Liver (tissue), 9 donors: ENCODE measurements around the gene SGPP2. TPM values are rescaled to one million over a fixed set of nuclear protein-coding genes. Genes with fewer than 3 reads are reported as not detected.

Source experiments
- DNase-seq: peaks from one replicate; pipeline ENCODE4 v3.0.0-alpha.2; 2017; ENCODE audit warnings: low spot score
- H3K27ac ChIP-seq, 2 donors: one replicate each; pipeline ENCODE4 v1.7.0; 2013; ENCODE audit warnings: inconsistent platforms in 2 of 2, low read length in 2 of 2, control low read depth in 1 of 2, low read depth in 1 of 2, mild to moderate bottlenecking in 1 of 2
- H3K27me3 ChIP-seq, 4 donors: one replicate each; pipeline versions ENCODE4 v1.6.1 to v1.7.0; 2013; ENCODE audit warnings: low read length in 3 of 4, inconsistent platforms in 1 of 4, mild to moderate bottlenecking in 1 of 4, moderate library complexity in 1 of 4; ENCODE audit not compliant: control insufficient read depth in 4 of 4, insufficient read depth in 4 of 4
- H3K36me3 ChIP-seq, 4 donors: one replicate each; pipeline versions ENCODE4 v1.6.1 to v1.7.0; 2013; ENCODE audit warnings: low read length in 3 of 4, mild to moderate bottlenecking in 3 of 4, low read depth in 1 of 4, moderate library complexity in 1 of 4; ENCODE audit not compliant: control insufficient read depth in 4 of 4, insufficient read depth in 3 of 4
- H3K4me1 ChIP-seq, 4 donors: one replicate each; pipeline versions ENCODE4 v1.6.1 to v1.7.0; 2013; ENCODE audit warnings: low read length in 3 of 4, mild to moderate bottlenecking in 3 of 4, moderate library complexity in 1 of 4; ENCODE audit not compliant: control insufficient read depth in 4 of 4, insufficient read depth in 4 of 4
- H3K4me3 ChIP-seq, 3 donors: one replicate each; pipeline versions ENCODE4 v1.6.1 to v1.7.0; 2013; ENCODE audit warnings: low read length in 3 of 3, control low read depth in 1 of 3, low read depth in 1 of 3, mild to moderate bottlenecking in 1 of 3
- H3K9ac ChIP-seq, 2 donors: one replicate each; pipeline ENCODE4 v1.7.0; 2013; ENCODE audit warnings: low read length in 2 of 2, mild to moderate bottlenecking in 2 of 2, moderate library complexity in 2 of 2, control low read depth in 1 of 2, low read depth in 1 of 2
- H3K9me3 ChIP-seq, 4 donors: one replicate each; pipeline versions ENCODE4 v1.6.1 to v1.7.0; 2013; ENCODE audit warnings: low read length in 3 of 4; ENCODE audit not compliant: control insufficient read depth in 4 of 4
- CTCF ChIP-seq: fragments of 150-350 bp; IDR thresholded peaks from 2 replicates; pipeline ENCODE4 v1.5.1; 2017; ENCODE audit warnings: improper control_type of control experiment, low read depth, low read length; ENCODE audit not compliant: missing input control
- EGR1 ChIP-seq, 2 donors: IDR thresholded peaks; 2 replicates each; pipeline ENCODE4 v1.6.1; 2016 to 2018; ENCODE audit warnings: antibody characterized with exemption in 2 of 2, low read depth in 2 of 2
- FOXA1 ChIP-seq: IDR thresholded peaks from 2 replicates; pipeline ENCODE4 v1.6.1; 2016; ENCODE audit warnings: antibody characterized with exemption
- FOXA2 ChIP-seq: IDR thresholded peaks from 2 replicates; pipeline ENCODE4 v1.6.1; 2016; ENCODE audit warnings: antibody characterized with exemption
- GABPA ChIP-seq, 2 donors: IDR thresholded peaks in 1 of 2; conservative IDR thresholded peaks in 1 of 2; 2 replicates each; pipeline ENCODE4 v1.6.1; 2016; ENCODE audit warnings: antibody characterized with exemption in 2 of 2, mild to moderate bottlenecking in 1 of 2, moderate library complexity in 1 of 2
- HNF4A ChIP-seq, 2 donors: conservative IDR thresholded peaks; 2 replicates each; pipeline ENCODE4 v1.6.1; 2016; ENCODE audit warnings: antibody characterized with exemption in 2 of 2, mild to moderate bottlenecking in 2 of 2
- JUND ChIP-seq, 2 donors: IDR thresholded peaks; 2 replicates each; pipeline ENCODE4 v1.6.1; 2016; ENCODE audit warnings: antibody characterized with exemption in 2 of 2
- MAX ChIP-seq: IDR thresholded peaks from 2 replicates; pipeline ENCODE4 v1.6.1; 2016; ENCODE audit warnings: antibody characterized with exemption
- NR2F2 ChIP-seq: IDR thresholded peaks from 2 replicates; pipeline ENCODE4 v1.6.1; 2016; ENCODE audit warnings: antibody characterized with exemption
- RAD21 ChIP-seq, 2 donors: IDR thresholded peaks; 2 replicates each; pipeline ENCODE4 v1.6.1; 2016; ENCODE audit warnings: antibody characterized with exemption in 2 of 2, mild to moderate bottlenecking in 2 of 2
- REST ChIP-seq: IDR thresholded peaks from 2 replicates; pipeline ENCODE4 v1.6.1; 2016; ENCODE audit warnings: antibody characterized with exemption, mild to moderate bottlenecking
- RXRA ChIP-seq, 2 donors: IDR thresholded peaks; 2 replicates each; pipeline ENCODE4 v1.6.1; 2017 to 2018; ENCODE audit warnings: antibody characterized with exemption in 2 of 2, mild to moderate bottlenecking in 1 of 2
- SP1 ChIP-seq: IDR thresholded peaks from 2 replicates; pipeline ENCODE4 v1.6.1; 2018; ENCODE audit warnings: antibody characterized with exemption, mild to moderate bottlenecking
- TAF1 ChIP-seq: conservative IDR thresholded peaks from 2 replicates; pipeline ENCODE4 v1.6.1; 2016; ENCODE audit warnings: antibody characterized with exemption, mild to moderate bottlenecking
- YY1 ChIP-seq: IDR thresholded peaks from 2 replicates; pipeline ENCODE4 v1.6.1; 2016; ENCODE audit warnings: antibody characterized with exemption, mild to moderate bottlenecking
- ZBTB33 ChIP-seq: IDR thresholded peaks from 2 replicates; pipeline ENCODE4 v1.6.1; 2016; ENCODE audit warnings: antibody characterized with exemption
- WGBS: extraction: QIAGEN DNeasy Blood & Tissue Kit; methylation state at CpG from one replicate; pipeline ENCODE4 v1.1.7; 2013; 5-methylcytosine and 5-hydroxymethylcytosine counted together
- polyA plus RNA-seq, 2 donors: library from polyadenylated mRNA; stranded (reverse) in 1 of 2; unstranded in 1 of 2; fragments of 200-250 nt in 1 of 2; fragments of >200 nt in 1 of 2; fragmentation: Nextera tagmentation in 1 of 2; extraction: Ambion mirVana in 1 of 2; gene quantifications; one replicate each; pipeline versions ENCODE4 v1.2.1 to v1.2.3, GENCODE V29; 2013 to 2015
- total RNA-seq, 2 donors: library from RNA; depleted of rRNA; stranded (reverse); fragments of >200 nt; gene quantifications; one replicate each; pipeline ENCODE4 v1.2.3, GENCODE V29; 2014
- donor health status: healthy.
- donor health status: healthy.
- donor health status: healthy.
- donor health status: healthy.
- donor health status: healthy.

The SGPP2 gene
- total and polyA plus RNA-seq, 4 donors, result 0.16 to 0.33 (median 0.31) TPM; not detected in 1

- TF ChIP-seq NR2F2 (no peak), HNF4A (conservative IDR thresholded peaks at IDR 0.05) (no peak), RXRA (IDR thresholded peaks at IDR 0.05) (no peak), SP1 (no peak), FOXA1 (no peak), CTCF (no peak)
These were observed 56.2 kb downstream of the SGPP2 start (continued) for GRCh38 chr2:222480497-222480896.

GRCh38 chr2:222481941-222482340 lies 57.6 kb downstream of the SGPP2 start:
- H3K4me1 ChIP-seq, result no peaks in the 10 kb centered on the region
- H3K36me3 ChIP-seq, result no peaks in the 10 kb centered on the region
- H3K9me3 ChIP-seq, result no peaks in the 10 kb centered on the region
- no peak for TF ChIP-seq YY1
- TF ChIP-seq TAF1, result no peak
- no peak for TF ChIP-seq NR2F2
- TF ChIP-seq ZBTB33, result no peak
- no peak for TF ChIP-seq REST
- no peak for TF ChIP-seq HNF4A (conservative IDR thresholded peaks at IDR 0.05)
- no peak for TF ChIP-seq RXRA (IDR thresholded peaks at IDR 0.05)
- TF ChIP-seq JUND (IDR thresholded peaks at IDR 0.05), result no peak
- TF ChIP-seq MAX, result no peak
- TF ChIP-seq FOXA2, result no peak
- TF ChIP-seq RAD21 (IDR thresholded peaks at IDR 0.05), result no peak
- TF ChIP-seq SP1, result no peak
- H3K27ac ChIP-seq, result no peak overlapping the region
- H3K4me3 ChIP-seq, result no peak overlapping the region
- H3K9ac ChIP-seq, result no peak overlapping the region
- DNase-seq, result no peak
- H3K27me3 ChIP-seq, result peaks cover 0 to 2% (median 0%) of the 10 kb centered on the region in 4 donors

GRCh38 chr2:222483513-222484039 lies 59.2 kb downstream of the SGPP2 start:
- Histone ChIP-seq H3K36me3 (no peaks in the 10 kb centered on the region), H3K27ac (no peak overlapping the region), H3K9ac (no peak overlapping the region), H3K4me3 (no peak overlapping the region), H3K4me1 (no peaks in the 10 kb centered on the region), H3K9me3 (no peaks in the 10 kb centered on the region), H3K27me3 (peaks cover 0 to 2% (median 0%) of the 10 kb centered on the region in 4 donors)
- DNase-seq, result no peak
- WGBS, result 34% methylated on average over 3 of the region's 3 CpGs
- TF ChIP-seq TAF1 (no peak), YY1 (no peak), GABPA (IDR thresholded peaks at IDR 0.05 in 1 of 2, conservative IDR thresholded peaks at IDR 0.05 in 1 of 2) (no peak), JUND (IDR thresholded peaks at IDR 0.05) (no peak), EGR1 (IDR thresholded peaks at IDR 0.05; ENCODE audit: low read depth in 2 of 2) (no peak), HNF4A (conservative IDR thresholded peaks at IDR 0.05) (no peak), CTCF (no peak), NR2F2 (no peak), RAD21 (IDR thresholded peaks at IDR 0.05) (no peak), RXRA (IDR thresholded peaks at IDR 0.05) (no peak), FOXA1 (no peak), SP1 (no peak), MAX (no peak)
